WTC11 (cell line): ENCODE results near the gene ST3GAL5. TPM values are rescaled to one million over a fixed set of nuclear protein-coding genes. Genes with fewer than 3 reads are reported as not detected.

Experiments
- ATAC-seq: fragments of 200-7000 bp; cut with Tn5 transposase; 2 replicates; pipeline ENCODE4 v1.10.0; 2021; ENCODE audit warnings: mild to moderate bottlenecking, moderate library complexity
- CTCF ChIA-PET: fragments of 300-600 bp; sonication (Branson Sonifier 250); formaldehyde crosslinking; loops from one replicate; lab custom pipeline; 2021; ENCODE audit warnings: antibody characterized with exemption; lab: Charles Lee
- POLR2A ChIA-PET: fragments of 350-600 bp; sonication (Branson Sonifier 250); formaldehyde crosslinking; loops from one replicate; lab custom pipeline; 2021; ENCODE audit warnings: antibody characterized with exemption; lab: Charles Lee
- DNase-seq: peaks from one replicate; pipeline ENCODE4 v3.0.0; 2021; ENCODE audit warnings: low spot score
- H3K27ac Mint-ChIP-seq: 2 replicates; pipeline ENCODE4 v1.8.0; 2021; ENCODE audit warnings: mixed read lengths
- H3K27me3 Mint-ChIP-seq: 2 replicates; pipeline ENCODE4 v1.8.0; 2021; ENCODE audit warnings: low read depth, mild to moderate bottlenecking, moderate library complexity, mixed read lengths
- H3K36me3 Mint-ChIP-seq: 2 replicates; pipeline ENCODE4 v1.8.0; 2021; ENCODE audit warnings: mixed read lengths
- H3K4me1 Mint-ChIP-seq: 2 replicates; pipeline ENCODE4 v1.8.0; 2022; ENCODE audit warnings: mixed read lengths
- H3K4me3 Mint-ChIP-seq: 2 replicates; pipeline ENCODE4 v1.8.0; 2021; ENCODE audit warnings: mild to moderate bottlenecking, moderate library complexity, mixed read lengths
- H3K9me3 Mint-ChIP-seq: 2 replicates; pipeline ENCODE4 v1.8.0; 2021; ENCODE audit warnings: mixed read lengths
- CDX4 ChIP-seq: fragments of 250-450 bp; sonication (Bioruptor Pico); IDR thresholded peaks from 2 replicates; pipeline ENCODE4 v1.9.0; 2021; ENCODE audit warnings: moderate library complexity, mild to moderate bottlenecking, inconsistent platforms, borderline replicate concordance
- CTCF ChIP-seq: fragments of 200-600 bp; IDR thresholded peaks from 2 replicates; pipeline ENCODE4 v1.8.0; 2022; ENCODE audit warnings: antibody characterized with exemption
- E2F5 ChIP-seq: sonication (generic); formaldehyde crosslinking; IDR thresholded peaks from 2 replicates; pipeline ENCODE4 v1.8.1; 2022; ENCODE audit warnings: mild to moderate bottlenecking, moderate library complexity, missing genetic modification reagents
- EMX1 ChIP-seq: fragments of 250-450 bp; sonication (Bioruptor Pico); IDR thresholded peaks from 2 replicates; pipeline ENCODE4 v1.8.0; 2021; ENCODE audit warnings: mild to moderate bottlenecking
- ESRRA ChIP-seq: sonication (generic); formaldehyde crosslinking; IDR thresholded peaks from 2 replicates; pipeline ENCODE4 v1.8.1; 2022; ENCODE audit warnings: mild to moderate bottlenecking, missing genetic modification reagents, borderline replicate concordance
- FOXP1 ChIP-seq: sonication (generic); formaldehyde crosslinking; IDR thresholded peaks from 2 replicates; pipeline ENCODE4 v1.8.0; 2022; ENCODE audit warnings: missing genetic modification reagents, mild to moderate bottlenecking, moderate library complexity, borderline replicate concordance
- HMGA2 ChIP-seq: fragments of 250-450 bp; sonication (Bioruptor Pico); IDR thresholded peaks from 2 replicates; pipeline ENCODE4 v1.4.0; 2021; ENCODE audit warnings: mild to moderate bottlenecking, moderate library complexity
- IRF1 ChIP-seq: sonication (generic); formaldehyde crosslinking; IDR thresholded peaks from 2 replicates; pipeline ENCODE4 v1.8.0; 2023; ENCODE audit warnings: missing genetic modification reagents
- KAT7 ChIP-seq: sonication (generic); formaldehyde crosslinking; IDR thresholded peaks from 2 replicates; pipeline ENCODE4 v1.8.1; 2023; ENCODE audit warnings: missing genetic modification reagents, mild to moderate bottlenecking, borderline replicate concordance
- MYBL2 ChIP-seq: sonication (generic); formaldehyde crosslinking; IDR thresholded peaks from 2 replicates; pipeline ENCODE4 v1.8.1; 2023; ENCODE audit warnings: mild to moderate bottlenecking, moderate library complexity, missing genetic modification reagents
- NFATC4 ChIP-seq: fragments of 250-450 bp; sonication (Bioruptor Pico); IDR thresholded peaks from 2 replicates; pipeline ENCODE4 v1.9.0; 2021; ENCODE audit warnings: mild to moderate bottlenecking
- NR1H2 ChIP-seq: sonication (generic); formaldehyde crosslinking; IDR thresholded peaks from 2 replicates; pipeline ENCODE4 v1.9.0; 2021; ENCODE audit warnings: mild to moderate bottlenecking, moderate library complexity, missing genetic modification reagents
- SMAD4 ChIP-seq: sonication (generic); formaldehyde crosslinking; IDR thresholded peaks from 2 replicates; pipeline ENCODE4 v1.8.0; 2022; ENCODE audit warnings: mild to moderate bottlenecking, missing genetic modification reagents
- TEAD1 ChIP-seq: sonication (generic); formaldehyde crosslinking; IDR thresholded peaks from 2 replicates; pipeline ENCODE4 v1.8.0; 2022; ENCODE audit warnings: mild to moderate bottlenecking, missing genetic modification reagents
- ZBTB21 ChIP-seq: sonication (generic); formaldehyde crosslinking; IDR thresholded peaks from 2 replicates; pipeline ENCODE4 v1.8.1; 2023; ENCODE audit warnings: mild to moderate bottlenecking, missing genetic modification reagents, borderline replicate concordance
- ZNF219 ChIP-seq: sonication (generic); formaldehyde crosslinking; IDR thresholded peaks from 2 replicates; pipeline ENCODE4 v1.8.0; 2023; ENCODE audit warnings: missing genetic modification reagents, mild to moderate bottlenecking, borderline replicate concordance
- ZNF317 ChIP-seq: sonication (generic); formaldehyde crosslinking; IDR thresholded peaks from 2 replicates; pipeline ENCODE4 v1.8.1; 2023; ENCODE audit warnings: low read depth, mild to moderate bottlenecking, moderate library complexity, missing genetic modification reagents, borderline replicate concordance
- ZNF671 ChIP-seq: fragments of 250-450 bp; sonication (Bioruptor Pico); IDR thresholded peaks from 2 replicates; pipeline ENCODE4 v1.8.0; 2021; ENCODE audit warnings: mild to moderate bottlenecking
- total RNA-seq: library from RNA; stranded (reverse); gene quantifications from 3 replicates; pipeline ENCODE4 v1.2.3, GENCODE V29; 2021
- TF ChIP-seq, protein P1 (sequence below): sonication (generic); formaldehyde crosslinking; IDR thresholded peaks from 2 replicates; pipeline ENCODE4 v1.8.1; 2023; ENCODE audit warnings: mild to moderate bottlenecking, missing genetic modification reagents
- TF ChIP-seq, protein P2 (sequence below): sonication (generic); formaldehyde crosslinking; IDR thresholded peaks from 2 replicates; pipeline ENCODE4 v1.8.1; 2023; ENCODE audit warnings: mild to moderate bottlenecking, missing genetic modification reagents, moderate library complexity

The ST3GAL5 gene
- total RNA-seq, 1 experiment from 2014 or later, result 5.9 TPM

GRCh38 chr2:85854166-85854509 lies 34.7 kb downstream of the ST3GAL5 start:
- POLR2A ChIA-PET, result no interaction called here

GRCh38 chr2:85853499-85854165 lies 35.2 kb downstream of the ST3GAL5 start:
- ATAC-seq, result no peak
- no peak for TF ChIP-seq SMAD4 (CRISPR knock-in tag)
- no peak for TF ChIP-seq NFATC4
- no peak for TF ChIP-seq ZNF317 (CRISPR knock-in tag)
- H3K4me1 Mint-ChIP-seq, result no peaks in the 10 kb centered on the region
- POLR2A ChIA-PET, result no interaction called here
- H3K9me3 Mint-ChIP-seq, result no peaks in the 10 kb centered on the region
- no peaks in the 10 kb centered on the region for H3K27me3 Mint-ChIP-seq
- no peak for DNase-seq
- no peak overlapping the region for H3K27ac Mint-ChIP-seq
- H3K4me3 Mint-ChIP-seq, result no peak overlapping the region
- no peaks in the 10 kb centered on the region for H3K36me3 Mint-ChIP-seq
- CTCF ChIA-PET, result interaction anchor here (1.3 to 3.0 kb wide), 2 partner anchors 35 to 36 kb away, joined by 3 to 10 read pairs; partner anchors contain the start of gene ST3GAL5

More at GRCh38 chr2:85854166-85854509, 34.7 kb downstream of the ST3GAL5 start:
- Mint-ChIP-seq H3K27me3 (no peaks in the 10 kb centered on the region), H3K9me3 (no peaks in the 10 kb centered on the region), H3K4me1 (no peaks in the 10 kb centered on the region), H3K36me3 (no peaks in the 10 kb centered on the region), H3K27ac (no peak overlapping the region), H3K4me3 (no peak overlapping the region)
- CTCF ChIA-PET, result interaction anchor here (1.3 kb wide), 1 partner anchor 37 kb away, joined by 3 read pairs; no protein-coding TSS in a partner anchor
- TF ChIP-seq FOXP1 (CRISPR knock-in tag) (no peak), KAT7 (CRISPR knock-in tag) (no peak), HMGA2 (no peak), ESRRA (CRISPR knock-in tag) (no peak), ZNF671 (CRISPR knock-in tag) (no peak), IRF1 (no peak), ZBTB21 (no peak), ZNF219 (CRISPR knock-in tag) (no peak), CDX4 (CRISPR knock-in tag) (no peak), MYBL2 (CRISPR knock-in tag) (no peak), EMX1 (CRISPR knock-in tag) (no peak), E2F5 (CRISPR knock-in tag) (no peak), TEAD1 (no peak)
- TF ChIP-seq, protein P1, sequence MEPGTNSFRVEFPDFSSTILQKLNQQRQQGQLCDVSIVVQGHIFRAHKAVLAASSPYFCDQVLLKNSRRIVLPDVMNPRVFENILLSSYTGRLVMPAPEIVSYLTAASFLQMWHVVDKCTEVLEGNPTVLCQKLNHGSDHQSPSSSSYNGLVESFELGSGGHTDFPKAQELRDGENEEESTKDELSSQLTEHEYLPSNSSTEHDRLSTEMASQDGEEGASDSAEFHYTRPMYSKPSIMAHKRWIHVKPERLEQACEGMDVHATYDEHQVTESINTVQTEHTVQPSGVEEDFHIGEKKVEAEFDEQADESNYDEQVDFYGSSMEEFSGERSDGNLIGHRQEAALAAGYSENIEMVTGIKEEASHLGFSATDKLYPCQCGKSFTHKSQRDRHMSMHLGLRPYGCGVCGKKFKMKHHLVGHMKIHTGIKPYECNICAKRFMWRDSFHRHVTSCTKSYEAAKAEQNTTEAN, result no peak
- TF ChIP-seq, protein P2, sequence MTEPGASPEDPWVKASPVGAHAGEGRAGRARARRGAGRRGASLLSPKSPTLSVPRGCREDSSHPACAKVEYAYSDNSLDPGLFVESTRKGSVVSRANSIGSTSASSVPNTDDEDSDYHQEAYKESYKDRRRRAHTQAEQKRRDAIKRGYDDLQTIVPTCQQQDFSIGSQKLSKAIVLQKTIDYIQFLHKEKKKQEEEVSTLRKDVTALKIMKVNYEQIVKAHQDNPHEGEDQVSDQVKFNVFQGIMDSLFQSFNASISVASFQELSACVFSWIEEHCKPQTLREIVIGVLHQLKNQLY, result no peak
- DNase-seq, result no peak
- peak; percentile 30; the same call in 1 of the 2 replicates for ATAC-seq

DNA sequence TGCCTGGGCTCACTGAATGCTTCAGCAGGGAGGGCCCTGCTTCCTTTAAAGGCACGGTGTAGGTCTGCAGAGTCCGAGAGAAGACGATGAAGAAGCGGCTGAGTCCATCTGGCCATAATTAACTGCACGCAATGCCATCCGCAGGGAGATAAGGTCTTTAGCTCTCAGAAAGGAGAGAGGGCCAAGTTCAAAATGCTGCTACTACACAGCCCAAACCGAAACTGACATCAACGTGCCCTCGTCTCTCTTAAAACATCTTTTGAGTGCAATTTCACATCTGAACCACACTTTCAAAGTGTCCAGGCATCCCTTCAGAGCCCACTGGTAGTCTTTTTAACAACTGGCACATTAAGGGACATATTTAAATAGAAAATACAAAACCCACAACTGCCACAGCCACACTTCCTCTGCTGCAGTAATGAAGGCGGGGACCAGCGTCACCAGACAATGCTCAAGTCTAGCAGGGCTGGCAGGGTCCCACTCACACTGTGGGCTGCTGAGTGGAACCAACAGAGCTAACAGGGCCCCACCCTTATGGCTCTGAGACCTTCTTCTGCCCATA lies 35.8 kb downstream of the ST3GAL5 start:
- ATAC-seq (no peak), DNase-seq (no peak)
- Mint-ChIP-seq H3K4me1 (no peaks in the 10 kb centered on the region), H3K4me3 (no peak overlapping the region), H3K27ac (peak overlapping the region; percentile 19; the same call in 1 of the 2 replicates), H3K36me3 (no peaks in the 10 kb centered on the region), H3K27me3 (no peaks in the 10 kb centered on the region), H3K9me3 (no peaks in the 10 kb centered on the region)
- TF ChIP-seq CTCF (no peak), IRF1 (no peak), SMAD4 (CRISPR knock-in tag) (no peak), NR1H2 (CRISPR knock-in tag) (no peak)
- POLR2A ChIA-PET, result no interaction called here
- CTCF ChIA-PET, result interaction anchor here (3.0 kb wide), 1 partner anchor 36 kb away, joined by 10 read pairs; the partner anchor contains the start of gene ST3GAL5
